IPS DF 4.7 (cell line): ENCODE measurements around the gene SH3BP4.
"Not testable (repeated sequence)": the region's sequence is repeated elsewhere in the genome, so short reads cannot be mapped to it uniquely, and the experiment has no call there.

Experiments
- DNase-seq: peaks from one replicate; pipeline ENCODE4 v3.0.0-alpha.2; 2013; ENCODE audit warnings: low spot score; ENCODE audit errors: extremely low read depth

SH3BP4 gene

DNA sequence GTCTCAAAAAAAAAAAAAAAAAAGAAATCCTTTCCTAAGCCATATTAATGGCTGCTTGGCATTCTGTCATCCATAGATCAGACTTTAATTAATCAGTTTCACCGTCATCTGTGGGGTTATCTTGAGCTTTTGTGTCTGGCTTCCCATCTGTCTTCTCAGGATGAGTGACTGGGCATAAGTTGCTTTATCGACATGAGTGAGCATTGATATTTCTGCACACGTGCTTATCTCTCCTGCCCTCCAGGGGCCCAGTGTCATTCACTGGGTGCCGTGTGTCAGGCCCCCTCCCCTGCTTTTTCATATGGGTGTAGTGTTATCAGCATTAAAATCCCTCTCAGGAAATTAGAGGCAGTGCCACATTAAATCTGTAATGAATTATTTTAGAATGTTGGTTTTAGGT lies 65.6 kb downstream of the SH3BP4 start:
- DNase-seq = no peak

GRCh38 chr2:235018838-235019237 lies 67.0 kb downstream of the SH3BP4 start:
- no peak for DNase-seq

- not testable (repeated sequence) for DNase-seq
These were observed 68.3 kb downstream of the SH3BP4 start for GRCh38 chr2:235020141-235020540.

- no peak for DNase-seq
These were observed 69.9 kb downstream of the SH3BP4 start for GRCh38 chr2:235021752-235022151.

- no peak for DNase-seq
These were observed 72.5 kb downstream of the SH3BP4 start for GRCh38 chr2:235024191-235024860.

DNA sequence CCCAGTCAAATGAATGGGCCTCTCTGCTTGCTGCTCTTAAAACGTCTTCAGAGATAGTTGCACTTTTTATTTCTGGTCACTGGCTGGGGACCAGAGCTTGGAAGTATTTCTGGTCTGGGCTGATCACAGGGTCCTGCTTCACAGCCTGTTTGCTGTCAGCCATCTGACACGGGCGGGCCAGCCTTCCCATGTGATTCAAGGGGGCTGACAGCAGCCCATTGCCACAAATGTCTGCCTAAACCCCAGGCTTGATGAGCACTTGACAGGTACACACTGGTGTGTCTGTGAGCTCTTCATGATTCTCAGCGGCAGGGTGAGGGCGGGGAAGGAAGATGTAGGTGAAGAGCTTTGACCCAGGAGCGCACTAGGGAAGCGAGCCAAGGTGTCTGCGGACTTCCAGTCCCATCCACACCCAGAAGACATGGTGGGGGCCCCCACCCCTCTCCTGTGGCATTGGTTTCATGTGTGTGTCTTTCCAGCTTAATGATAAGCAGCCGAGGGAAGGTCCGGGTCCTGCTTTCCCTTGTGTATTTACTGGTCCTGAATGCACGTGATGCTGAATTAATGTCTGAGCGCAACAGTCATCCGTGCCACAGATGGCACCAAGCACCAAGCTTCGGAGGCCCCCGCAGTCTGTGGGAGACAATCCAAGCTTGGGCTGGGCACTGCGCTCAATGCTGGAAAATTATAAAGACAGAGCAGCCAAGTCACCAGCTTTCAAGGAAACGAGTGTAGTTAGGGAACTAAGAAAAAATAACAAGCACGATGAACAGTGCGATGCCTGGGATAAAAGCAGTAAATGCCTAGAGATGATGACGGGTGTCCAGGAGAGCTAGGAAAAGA lies 73.3 kb downstream of the SH3BP4 start:
- DNase-seq = no peak

GRCh38 chr2:235025800-235026536 lies 74.2 kb downstream of the SH3BP4 start:
- DNase-seq = no peak

DNA sequence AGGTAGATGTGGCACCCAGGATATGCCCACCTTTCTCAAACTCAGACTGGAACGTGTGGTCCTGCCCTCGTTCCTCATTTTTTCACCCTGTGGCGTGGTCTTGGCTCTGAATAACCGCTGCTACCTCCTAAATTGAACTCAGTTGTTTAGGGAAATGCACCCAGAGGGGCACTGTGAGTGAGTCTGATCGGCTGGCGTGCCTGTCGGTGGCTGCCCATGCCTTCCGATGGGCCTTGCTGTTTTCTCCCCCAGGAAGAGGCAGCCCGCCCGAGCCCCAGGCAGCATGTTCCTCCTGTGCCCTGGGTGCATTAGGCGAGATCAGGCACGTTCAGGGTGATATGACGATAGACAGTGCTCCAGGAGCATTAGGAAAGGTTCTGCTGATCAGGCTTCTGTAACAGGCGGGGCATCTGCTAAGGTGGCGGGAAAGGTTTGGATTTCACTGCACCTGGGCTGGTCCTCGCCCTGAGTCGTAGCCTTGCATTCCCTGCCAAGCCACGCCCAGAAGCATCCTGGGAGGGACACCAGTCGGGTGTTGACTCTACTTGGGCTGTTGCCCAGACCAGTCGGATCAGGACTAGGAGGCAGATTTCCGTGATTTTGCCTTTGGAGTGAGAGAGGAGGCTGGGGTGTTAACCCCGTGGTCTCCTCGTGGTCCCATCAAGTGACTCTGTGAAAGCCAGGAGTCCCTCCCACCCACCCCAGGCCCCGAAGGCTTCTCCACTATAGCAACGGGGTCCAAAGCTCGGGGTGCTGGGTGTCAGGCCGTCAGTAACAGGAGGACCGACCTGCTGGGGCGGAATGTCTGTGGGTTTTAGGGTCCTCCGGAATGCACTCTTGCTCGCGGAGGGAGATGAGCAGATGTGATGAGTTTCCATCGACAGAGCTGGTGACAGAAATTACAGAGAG lies 75.1 kb downstream of the SH3BP4 start:
- no peak for DNase-seq

GRCh38 chr2:235027558-235028214 lies 75.9 kb downstream of the SH3BP4 start:
- DNase-seq = no peak

DNA sequence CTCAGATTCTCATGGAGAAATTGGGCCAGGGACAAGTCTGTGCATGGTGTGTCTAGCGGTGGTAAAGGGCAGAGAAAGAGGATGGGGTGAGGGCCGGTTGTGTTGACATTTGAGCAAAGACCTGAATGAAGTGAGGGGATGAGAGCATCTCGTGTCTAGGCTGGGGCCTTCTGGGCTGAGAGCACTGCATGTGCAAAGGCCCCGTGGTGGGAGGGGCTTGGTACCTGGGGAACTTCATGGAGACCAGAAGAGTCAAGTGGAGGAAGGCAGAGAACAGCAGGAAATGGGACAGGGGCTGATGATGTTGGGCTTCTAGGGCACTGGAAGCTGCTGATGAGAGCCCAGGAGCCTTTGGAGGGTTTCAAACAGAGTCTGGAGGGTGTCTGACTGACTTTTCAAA lies 76.8 kb downstream of the SH3BP4 start:
- no peak for DNase-seq

GRCh38 chr2:235029054-235029453 lies 77.2 kb downstream of the SH3BP4 start:
- DNase-seq = no peak

DNA sequence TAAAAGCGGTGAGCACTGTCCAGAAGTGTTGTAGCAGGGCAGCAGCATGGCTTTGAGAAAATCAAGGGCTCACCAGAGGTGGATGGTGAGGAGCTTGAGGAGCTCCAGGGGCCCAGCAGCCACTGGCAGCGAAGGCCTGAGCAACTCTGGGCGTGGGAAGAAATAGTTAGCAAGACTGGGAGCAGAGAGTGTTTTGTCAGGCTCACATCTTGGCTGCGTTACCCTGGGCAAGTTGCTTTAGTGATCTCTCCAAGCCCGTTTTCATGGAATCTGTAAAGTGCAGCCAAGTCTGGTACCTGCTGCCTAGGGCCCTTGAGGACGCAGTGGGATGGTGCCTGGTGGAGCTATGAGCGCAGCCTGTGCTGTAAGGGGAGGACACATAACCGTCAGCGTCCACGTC lies 78.3 kb downstream of the SH3BP4 start:
- DNase-seq = no peak

GRCh38 chr2:235030936-235031335 lies 79.1 kb downstream of the SH3BP4 start:
- no peak for DNase-seq

DNA sequence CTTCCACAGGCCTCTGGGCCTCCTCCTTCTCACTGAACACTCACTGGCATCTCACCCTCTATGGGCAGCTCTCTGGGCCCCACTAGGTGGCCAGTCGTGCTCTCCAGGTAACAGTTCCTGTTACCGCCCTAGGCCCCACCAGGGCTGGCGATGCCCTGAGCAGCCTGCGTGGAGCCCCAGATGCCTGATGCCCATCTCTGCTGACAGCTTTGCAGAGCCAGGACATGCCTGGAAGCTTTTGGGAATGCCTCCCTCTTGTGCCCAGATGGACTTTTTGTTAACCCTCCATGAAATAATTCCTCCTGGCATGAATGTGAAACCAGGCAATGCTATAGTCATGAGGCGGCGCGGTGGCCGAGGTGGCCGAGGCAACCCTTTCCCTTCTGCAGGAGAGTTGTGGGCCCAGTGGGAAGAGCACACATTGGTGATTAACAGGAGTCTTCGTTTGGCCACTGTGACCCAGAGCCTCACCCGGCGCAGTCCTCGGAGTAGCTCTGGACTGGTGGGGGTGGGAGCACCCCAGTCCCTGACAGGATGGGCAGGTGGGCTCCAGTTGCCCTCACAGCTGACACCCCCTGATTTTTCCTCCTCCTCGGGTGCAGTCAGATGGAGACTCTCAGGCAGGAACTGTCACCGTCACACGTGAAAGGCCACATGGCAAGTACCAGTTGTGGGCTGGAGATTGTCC lies 80.0 kb downstream of the SH3BP4 start:
- DNase-seq = no peak

- DNase-seq = no peak
These were observed 80.6 kb downstream of the SH3BP4 start for GRCh38 chr2:235032466-235032865.

- DNase-seq = no peak
These were observed 81.1 kb downstream of the SH3BP4 start for GRCh38 chr2:235032949-235033348.

DNA sequence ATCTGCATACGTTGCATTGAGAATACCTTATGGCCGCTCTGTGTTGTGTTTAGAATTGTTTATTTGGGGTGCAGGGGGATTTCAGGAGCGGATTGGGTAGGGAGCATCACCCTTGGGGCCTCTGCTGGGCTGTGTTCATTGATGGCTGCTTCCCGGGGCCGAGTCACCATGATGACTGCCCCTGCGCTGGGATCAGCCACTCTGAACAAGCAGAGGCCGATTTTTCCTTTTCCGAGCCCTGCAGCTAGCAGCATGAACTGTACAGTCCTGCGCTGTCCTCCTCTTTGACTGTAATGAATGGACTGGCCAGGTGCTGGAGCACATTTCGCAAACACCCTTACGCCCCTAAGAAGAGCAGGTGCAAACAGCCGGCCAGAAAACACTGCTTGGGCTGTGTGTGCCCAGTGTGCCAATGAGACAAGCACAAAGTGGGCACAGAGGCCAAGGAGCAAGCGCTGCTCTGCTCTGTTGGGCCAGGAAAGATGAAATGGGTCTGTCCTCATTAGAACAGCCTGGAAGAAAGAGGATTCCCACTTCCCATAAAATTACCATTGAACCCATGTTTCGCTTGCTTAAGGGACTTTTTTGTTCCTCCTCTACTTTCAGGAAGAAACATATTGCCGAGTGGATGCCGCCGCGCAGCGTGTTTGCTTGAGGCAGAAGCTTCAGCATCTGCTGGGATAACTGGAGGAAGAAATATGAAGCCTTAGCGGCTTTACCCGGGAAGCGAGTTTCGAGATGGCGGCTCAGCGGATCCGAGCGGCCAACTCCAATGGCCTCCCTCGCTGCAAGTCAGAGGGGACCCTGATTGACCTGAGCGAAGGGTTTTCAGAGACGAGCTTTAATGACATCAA lies 82.7 kb downstream of the SH3BP4 start:
- DNase-seq = no peak

- no peak for DNase-seq
These were observed 85.9 kb downstream of the SH3BP4 start for GRCh38 chr2:235037604-235038166.
